HEK293T (cell line): ENCODE measurements around the gene NDUFV3.

Source experiments
- ARNT ChIP-seq: fragments of 450-650 bp; IDR thresholded peaks from 2 replicates; pipeline ENCODE4 v1.6.1; 2017; ENCODE audit warnings: mild to moderate bottlenecking
- BHLHE40 ChIP-seq: fragments of 450-650 bp; IDR thresholded peaks from 2 replicates; pipeline ENCODE4 v1.6.1; 2016; ENCODE audit warnings: mild to moderate bottlenecking, moderate library complexity, borderline replicate concordance
- ELF4 ChIP-seq: fragments of 450-650 bp; IDR thresholded peaks from 2 replicates; pipeline ENCODE4 v1.6.1; 2017; ENCODE audit warnings: antibody characterized with exemption
- FOXM1 ChIP-seq: fragments of 450-650 bp; IDR thresholded peaks from 2 replicates; pipeline ENCODE4 v1.6.1; 2017; ENCODE audit warnings: mild to moderate bottlenecking, borderline replicate concordance
- HDGF ChIP-seq: fragments of 450-650 bp; IDR thresholded peaks from 2 replicates; pipeline ENCODE4 v1.6.1; 2017; ENCODE audit warnings: antibody characterized with exemption, borderline replicate concordance
- L3MBTL2 ChIP-seq: fragments of 450-650 bp; conservative IDR thresholded peaks from 2 replicates; pipeline ENCODE4 v1.6.1; 2016; ENCODE audit warnings: mild to moderate bottlenecking
- LEF1 ChIP-seq: fragments of 450-650 bp; IDR thresholded peaks from 2 replicates; pipeline ENCODE4 v1.6.1; 2017; ENCODE audit warnings: mild to moderate bottlenecking, borderline replicate concordance
- NFRKB ChIP-seq: fragments of 450-650 bp; IDR thresholded peaks from 2 replicates; pipeline ENCODE4 v1.6.1; 2016; ENCODE audit warnings: mild to moderate bottlenecking, moderate library complexity
- SP1 ChIP-seq: fragments of 450-650 bp; IDR thresholded peaks from 2 replicates; pipeline ENCODE4 v1.6.1; 2017
- TARDBP ChIP-seq: fragments of 450-650 bp; IDR thresholded peaks from 2 replicates; pipeline ENCODE4 v1.6.1; 2016
- ZNF384 ChIP-seq: fragments of 450-650 bp; IDR thresholded peaks from 2 replicates; pipeline ENCODE4 v1.6.1; 2016
- TF ChIP-seq, protein P1 (sequence below): fragments of 450-650 bp; IDR thresholded peaks from 2 replicates; pipeline ENCODE4 v1.6.1; 2016

DNA sequence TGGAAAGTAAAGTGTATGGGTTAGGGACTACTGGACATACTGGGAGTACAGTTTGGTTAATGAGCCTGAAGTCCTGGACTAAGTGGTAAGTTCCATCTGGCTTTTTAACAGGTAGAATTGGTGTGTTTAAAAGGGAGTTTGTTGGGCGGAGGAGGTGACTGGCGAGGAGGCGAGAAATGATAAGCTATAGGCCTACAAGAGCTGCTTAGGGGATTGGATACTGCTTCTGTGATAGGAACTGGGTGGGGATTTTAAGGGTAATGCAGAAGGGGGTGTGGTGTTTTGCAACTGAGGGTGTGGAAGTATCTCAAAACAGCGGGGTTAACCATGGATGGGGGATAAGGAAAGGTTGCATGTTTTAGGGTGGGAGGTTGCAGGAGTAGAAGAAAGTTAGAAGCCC, 28.8 kb downstream of the NDUFV3 start:
- TF ChIP-seq HDGF (no peak), TARDBP (no peak), L3MBTL2 (no peak), SP1 (no peak), FOXM1 (no peak), LEF1 (no peak), NFRKB (no peak), ZNF384 (no peak), BHLHE40 (no peak), ARNT (no peak), ELF4 (no peak)
- TF ChIP-seq, protein P1, sequence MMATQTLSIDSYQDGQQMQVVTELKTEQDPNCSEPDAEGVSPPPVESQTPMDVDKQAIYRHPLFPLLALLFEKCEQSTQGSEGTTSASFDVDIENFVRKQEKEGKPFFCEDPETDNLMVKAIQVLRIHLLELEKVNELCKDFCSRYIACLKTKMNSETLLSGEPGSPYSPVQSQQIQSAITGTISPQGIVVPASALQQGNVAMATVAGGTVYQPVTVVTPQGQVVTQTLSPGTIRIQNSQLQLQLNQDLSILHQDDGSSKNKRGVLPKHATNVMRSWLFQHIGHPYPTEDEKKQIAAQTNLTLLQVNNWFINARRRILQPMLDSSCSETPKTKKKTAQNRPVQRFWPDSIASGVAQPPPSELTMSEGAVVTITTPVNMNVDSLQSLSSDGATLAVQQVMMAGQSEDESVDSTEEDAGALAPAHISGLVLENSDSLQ, result no peak
